Thyroid gland (tissue), 4 donors: ENCODE data around the gene P2RX1.

Source experiments
- CTCF ChIP-seq, 6 experiments: fragments of 200-600 bp in 3 of 6; fragments of 450-650 bp in 3 of 6; sonication (generic) in 3 of 6; IDR thresholded peaks; one replicate each; pipeline ENCODE4 v1.5.1; 2016 to 2019; ENCODE audit warnings: antibody characterized with exemption in 6 of 6, mild to moderate bottlenecking in 2 of 6, inconsistent platforms in 1 of 6, moderate library complexity in 1 of 6
- POLR2A ChIP-seq, 2 donors: fragments of 450-650 bp; IDR thresholded peaks; one replicate each; pipeline ENCODE4 v1.6.1; 2017; ENCODE audit warnings: antibody characterized with exemption in 2 of 2, mild to moderate bottlenecking in 2 of 2, moderate library complexity in 1 of 2

GRCh38 chr17:3851461-3852100 lies 64.7 kb downstream of the P2RX1 start:
- TF ChIP-seq CTCF (IDR thresholded peaks at IDR 0.05) = no peak
- TF ChIP-seq POLR2A (IDR thresholded peaks at IDR 0.05) = no peak
